SKM-1 treated with dmso at 0.1 percent for 144 hours (cell line): ENCODE measurements around the gene KRT79.
"Not testable (repeated sequence)": the region's sequence is repeated elsewhere in the genome, so short reads cannot be mapped to it uniquely, and the experiment has no call there.

Experiments used
- DNase-seq: peaks from one replicate; lab custom pipeline; 2025; ENCODE audit not compliant: unreplicated experiment; lab: John Stamatoyannopoulos, UW

Gene KRT79

GRCh38 chr12:52807544-52808470, 26.3 kb downstream of the KRT79 start:
- DNase-seq, result no peak

- DNase-seq, result no peak
Observed at GRCh38 chr12:52806821-52807543, 27.1 kb downstream of the KRT79 start.

DNA sequence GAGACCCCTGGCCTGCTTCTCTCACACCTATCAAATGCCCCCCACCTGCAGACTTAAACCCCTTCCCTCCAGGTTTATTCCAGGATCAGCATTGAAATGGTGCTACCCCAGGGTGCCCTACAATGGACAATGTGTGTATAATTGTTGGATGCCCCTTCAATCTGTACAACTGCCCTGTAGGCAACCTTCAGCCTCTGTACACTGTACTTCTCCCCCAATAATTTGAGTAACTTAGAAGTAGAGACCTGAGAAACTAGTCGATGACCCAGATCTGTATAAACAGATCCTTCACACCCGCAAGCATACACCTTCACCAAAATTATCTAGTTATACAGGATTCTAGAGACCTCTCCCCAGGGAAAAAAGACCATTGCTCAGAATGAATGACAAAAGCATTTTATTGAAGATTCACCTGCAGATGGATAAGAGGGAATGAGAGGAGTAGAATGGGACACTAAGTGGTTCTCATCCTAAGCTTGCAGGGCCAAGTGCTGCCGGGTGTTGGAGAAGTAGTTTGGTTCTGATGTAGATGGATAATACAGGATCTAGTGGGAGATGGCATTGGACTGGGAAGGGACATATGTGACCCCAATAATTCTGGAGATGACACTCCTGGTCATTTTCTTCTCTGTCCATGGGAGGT, 27.8 kb downstream of the KRT79 start:
- DNase-seq, result no peak

DNA sequence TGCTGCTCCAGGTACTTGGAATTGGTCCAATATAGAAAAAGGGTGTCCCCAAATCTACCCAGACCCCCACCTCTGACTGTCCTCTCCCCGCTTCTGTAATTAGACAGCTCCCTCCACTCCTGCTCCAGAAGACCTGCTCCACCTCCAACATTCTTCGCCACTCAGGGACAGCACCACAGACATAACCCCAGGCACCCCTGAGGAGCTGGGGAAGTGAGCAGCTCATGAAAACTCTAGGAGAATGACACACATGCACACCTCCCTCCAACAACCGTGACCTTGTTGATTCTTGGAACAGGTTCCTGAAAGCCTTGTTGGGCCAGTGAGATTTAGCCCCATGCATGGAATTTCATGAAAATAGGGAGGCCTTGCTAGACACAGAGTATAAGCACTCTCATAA, 28.4 kb downstream of the KRT79 start:
- DNase-seq, result no peak

DNA sequence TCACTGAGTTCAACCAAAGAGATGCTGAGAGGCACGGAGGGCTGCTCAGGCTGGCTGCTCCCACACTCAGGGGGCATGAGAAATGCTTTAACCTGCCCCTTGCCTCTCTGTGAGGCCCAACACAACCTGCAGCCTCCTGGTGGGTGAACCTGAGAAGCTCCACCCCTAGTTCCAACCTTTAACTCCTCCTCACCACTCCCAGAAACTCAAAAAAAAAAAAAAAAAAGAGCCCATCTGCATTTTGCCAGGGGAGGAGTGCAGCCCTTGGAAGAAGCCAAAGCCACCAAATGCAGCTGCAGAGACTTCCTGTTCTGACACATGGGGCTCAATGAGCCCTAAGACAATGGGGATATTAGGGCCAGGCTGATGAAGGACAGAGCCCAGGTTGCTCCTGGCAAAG, 29.1 kb downstream of the KRT79 start:
- no peak for DNase-seq

DNA sequence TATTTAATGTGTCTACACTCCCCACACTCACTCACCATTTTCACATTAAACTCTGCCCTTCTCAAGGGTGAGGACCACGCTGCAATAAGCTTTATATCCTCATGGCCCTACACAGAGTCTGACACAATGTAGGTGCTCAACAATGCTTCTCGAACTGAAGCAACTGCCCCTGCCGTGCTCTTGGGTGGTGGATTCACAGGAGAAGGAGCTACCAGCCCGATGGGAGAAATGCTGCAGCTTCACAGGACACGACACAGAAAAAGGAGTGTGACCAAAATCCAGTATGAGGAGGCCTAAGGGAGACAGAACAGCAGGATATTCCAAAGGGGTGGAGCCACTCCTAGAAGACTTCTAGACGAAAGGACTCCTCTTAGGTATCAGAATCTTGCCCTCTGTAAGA, 31.7 kb downstream of the KRT79 start:
- no peak for DNase-seq

- DNase-seq, result no peak
Observed at GRCh38 chr12:52801773-52802172, 32.3 kb downstream of the KRT79 start.

GRCh38 chr12:52800259-52800917, 33.7 kb downstream of the KRT79 start:
- no peak for DNase-seq

DNA sequence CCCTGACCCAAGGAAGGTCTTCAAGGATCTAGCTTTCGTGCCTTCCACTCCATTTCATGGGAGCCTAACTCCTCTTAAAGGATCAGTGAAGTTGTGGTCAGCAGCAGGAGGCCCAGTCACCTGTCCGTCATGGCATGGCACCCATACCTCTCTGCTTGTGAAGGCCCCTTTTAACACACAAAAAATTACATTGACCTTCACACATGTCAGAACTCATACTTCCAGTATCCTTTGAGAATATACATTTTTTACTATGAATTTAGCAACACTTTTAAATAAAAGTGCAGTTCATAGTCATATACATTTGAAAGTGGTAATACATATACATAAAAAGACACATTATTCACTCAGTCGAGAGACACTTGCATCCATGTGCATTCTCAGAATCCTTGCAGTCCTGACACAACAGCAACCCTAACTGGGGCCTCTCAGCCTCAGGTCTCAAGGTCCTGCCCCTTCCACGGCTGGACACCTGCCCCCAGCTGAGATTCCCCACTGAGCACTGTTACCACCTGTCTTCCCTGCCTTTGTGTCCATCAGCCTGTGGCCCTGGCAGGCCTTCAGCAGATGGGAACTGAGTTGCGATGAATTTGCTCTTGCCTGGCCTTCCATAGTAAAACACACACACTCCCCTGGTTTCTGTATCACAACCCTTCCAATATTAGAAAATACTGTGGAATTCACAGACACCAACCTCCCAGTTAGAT, 34.5 kb downstream of the KRT79 start:
- no peak for DNase-seq

GRCh38 chr12:52798671-52799504, 35.2 kb downstream of the KRT79 start:
- no peak for DNase-seq

- no peak for DNase-seq
Observed at GRCh38 chr12:52798003-52798670, 36.0 kb downstream of the KRT79 start.

GRCh38 chr12:52797529-52797894, 36.6 kb downstream of the KRT79 start:
- no peak for DNase-seq

GRCh38 chr12:52796839-52797528, 37.1 kb downstream of the KRT79 start:
- DNase-seq, result no peak

GRCh38 chr12:52796429-52796794, 37.7 kb downstream of the KRT79 start:
- no peak for DNase-seq

DNA sequence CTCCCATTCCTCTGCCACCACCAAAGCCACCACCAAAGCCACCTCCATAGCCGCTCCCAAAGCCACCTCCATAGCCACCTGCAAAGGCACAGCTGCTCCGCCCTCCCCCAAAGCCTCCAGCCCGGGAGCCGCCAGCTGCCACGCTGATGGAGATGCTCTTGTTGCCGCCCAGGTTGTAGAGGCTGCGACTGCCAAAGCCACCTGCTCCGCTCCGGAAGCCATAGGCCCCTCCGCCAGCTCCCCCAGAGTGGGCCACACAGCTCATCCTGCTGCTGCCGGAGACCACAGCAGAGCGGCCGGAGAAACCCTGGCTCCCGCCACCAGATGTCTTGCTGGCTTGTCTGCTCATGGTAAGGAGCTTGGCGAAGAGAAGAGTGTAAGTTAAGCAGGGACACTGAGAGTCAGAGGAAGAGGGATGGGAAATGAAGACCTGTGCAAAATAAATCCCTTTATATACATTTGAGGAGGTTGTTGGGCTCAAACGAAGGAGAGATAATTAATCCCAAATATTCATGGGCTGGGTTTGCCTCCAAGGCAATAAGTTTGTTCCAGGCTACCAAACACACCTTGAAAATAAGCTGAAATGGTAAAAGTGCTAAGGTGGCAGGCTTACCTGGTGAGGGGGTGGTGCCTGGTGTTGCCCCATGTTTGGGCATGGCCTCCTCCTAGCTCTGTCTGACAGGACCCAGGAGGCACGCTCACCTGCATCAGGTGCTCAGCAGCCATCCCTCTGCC, 38.2 kb downstream of the KRT79 start, which contains the start of gene KRT3:
Gene KRT3, minus strand, starts transcription at position 424 of the 735 bp plus-strand sequence. Its CDS starts 75 bp downstream, at position 349.
- no peak for DNase-seq

- not testable (repeated sequence) for DNase-seq
Observed at GRCh38 chr12:52795332-52795674, 38.8 kb downstream of the KRT79 start.

GRCh38 chr12:52794479-52795331, 39.4 kb downstream of the KRT79 start:
- DNase-seq, result no peak
